Measurements from ENCODE around the gene AXIN1. TPM values are rescaled to one million over a fixed set of nuclear protein-coding genes. Genes with fewer than 3 reads are reported as not detected.
"Not testable (repeated sequence)": the region's sequence is repeated elsewhere in the genome, so short reads cannot be mapped to it uniquely, and the experiment has no call there.

The AXIN1 gene
- total RNA-seq, 1 donor from 2014 or later: 23.4 TPM

GRCh38 chr16:334861-335632 is 17.5 kb downstream of the AXIN1 start:
- intact Hi-C loops (cut with micrococcal nuclease): not testable (repeated sequence)

- intact Hi-C loops (cut with micrococcal nuclease): not testable (repeated sequence)
Observed at GRCh38 chr16:334164-334832, 18.2 kb downstream of the AXIN1 start.

GRCh38 chr16:333406-334094 is 19.0 kb downstream of the AXIN1 start:
- intact Hi-C loops (cut with micrococcal nuclease): no loop called here

- intact Hi-C loops (cut with micrococcal nuclease): not testable (repeated sequence)
Observed at GRCh38 chr16:331181-331814, 21.2 kb downstream of the AXIN1 start.

- intact Hi-C loops (cut with micrococcal nuclease): no loop called here
Observed at GRCh38 chr16:330741-331140, 21.8 kb downstream of the AXIN1 start.

GRCh38 chr16:325375-326145 is 27.0 kb downstream of the AXIN1 start:
- intact Hi-C loops (cut with micrococcal nuclease): loop anchor here (2.0 kb wide), 1 partner anchor 91 kb away; the partner anchor contains the start of gene FAM234A

- intact Hi-C loops (cut with micrococcal nuclease): loop anchor here (2.0 kb wide), 1 partner anchor 90 kb away; the partner anchor contains the start of gene FAM234A
Observed at GRCh38 chr16:324451-325334, 27.8 kb downstream of the AXIN1 start.

- intact Hi-C loops (cut with micrococcal nuclease): loop anchor here (2.0 kb wide), 1 partner anchor 89 kb away; the partner anchor contains the start of gene FAM234A
Observed at GRCh38 chr16:324201-324450, 28.4 kb downstream of the AXIN1 start.

- intact Hi-C loops (cut with micrococcal nuclease): no loop called here
Observed at GRCh38 chr16:322476-323143, 29.9 kb downstream of the AXIN1 start.

GRCh38 chr16:321532-321931 is 31.0 kb downstream of the AXIN1 start:
- intact Hi-C loops (cut with micrococcal nuclease): no loop called here

- intact Hi-C loops (cut with micrococcal nuclease): no loop called here
Observed at GRCh38 chr16:320206-320605, 32.3 kb downstream of the AXIN1 start.

- intact Hi-C loops (cut with micrococcal nuclease): no loop called here
Observed at GRCh38 chr16:318628-319027, 33.9 kb downstream of the AXIN1 start.

- intact Hi-C loops (cut with micrococcal nuclease): no loop called here
Observed at GRCh38 chr16:317583-317982, 34.9 kb downstream of the AXIN1 start.

GRCh38 chr16:316741-317464 is 35.6 kb downstream of the AXIN1 start:
- intact Hi-C loops (cut with micrococcal nuclease): no loop called here

- intact Hi-C loops (cut with micrococcal nuclease): no loop called here
Observed at GRCh38 chr16:314795-315299, 37.7 kb downstream of the AXIN1 start.

GRCh38 chr16:314351-314750 is 38.2 kb downstream of the AXIN1 start:
- intact Hi-C loops (cut with micrococcal nuclease): no loop called here

GRCh38 chr16:311725-312124 is 40.8 kb downstream of the AXIN1 start:
- intact Hi-C loops (cut with micrococcal nuclease): no loop called here

GRCh38 chr16:309476-309875 is 43.0 kb downstream of the AXIN1 start:
- intact Hi-C loops (cut with micrococcal nuclease): no loop called here
